Omental fat pad (tissue), 4 donors: ENCODE data around the gene NRXN2. TPM values are rescaled to one million over a fixed set of nuclear protein-coding genes. Genes with fewer than 3 reads are reported as not detected.

Experiments
- ATAC-seq: fragments of 150-250 bp; one replicate; pipeline ENCODE4 v1.9.1; 2016; ENCODE audit warnings: mild to moderate bottlenecking, moderate library complexity; ENCODE audit not compliant: low FRiP score
- DNase-seq: peaks from one replicate; pipeline ENCODE4 v3.0.0-alpha.2; 2019; ENCODE audit warnings: low spot score
- CTCF ChIP-seq, 3 donors: fragments of 450-650 bp; IDR thresholded peaks; one replicate each; pipeline ENCODE4 v1.5.1; 2016 to 2017; ENCODE audit warnings: antibody characterized with exemption in 3 of 3, mild to moderate bottlenecking in 3 of 3, moderate library complexity in 2 of 3
- total RNA-seq, 4 donors: library from RNA; depleted of rRNA; stranded (reverse); fragments of >200 nt; gene quantifications; one replicate each; pipeline ENCODE4 v1.1.0, GENCODE V29; 2016

NRXN2 gene
- total RNA-seq, 4 donors from 2014 or later, result 1.5 to 6.3 (median 3.4) TPM

GRCh38 chr11:64734811-64735724 is 12.1 kb upstream of the NRXN2 start:
- no peak for TF ChIP-seq CTCF (IDR thresholded peaks at IDR 0.05)
- DNase-seq (no peak), ATAC-seq (no peak)

DNA sequence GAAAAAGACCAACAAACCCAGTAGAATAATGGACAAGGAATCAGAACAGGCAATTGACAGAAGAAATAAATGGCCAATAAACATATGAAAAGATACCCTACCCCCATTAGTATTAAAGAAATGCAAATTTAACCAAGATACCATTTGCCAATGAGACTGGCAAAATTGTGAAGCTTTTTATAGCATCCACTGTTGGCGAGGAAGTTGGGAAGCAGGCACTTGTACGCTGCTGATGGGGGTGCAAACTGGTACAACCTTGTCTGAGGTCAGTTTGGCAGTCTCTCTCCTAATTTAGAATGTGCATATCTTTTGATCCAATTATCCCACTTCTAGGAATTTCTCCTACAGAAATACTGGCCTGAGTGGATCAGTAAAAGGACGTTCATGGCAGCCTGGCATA is 8.6 kb upstream of the NRXN2 start:
- ATAC-seq (no peak), DNase-seq (no peak)
- no peak for TF ChIP-seq CTCF (IDR thresholded peaks at IDR 0.05)

DNA sequence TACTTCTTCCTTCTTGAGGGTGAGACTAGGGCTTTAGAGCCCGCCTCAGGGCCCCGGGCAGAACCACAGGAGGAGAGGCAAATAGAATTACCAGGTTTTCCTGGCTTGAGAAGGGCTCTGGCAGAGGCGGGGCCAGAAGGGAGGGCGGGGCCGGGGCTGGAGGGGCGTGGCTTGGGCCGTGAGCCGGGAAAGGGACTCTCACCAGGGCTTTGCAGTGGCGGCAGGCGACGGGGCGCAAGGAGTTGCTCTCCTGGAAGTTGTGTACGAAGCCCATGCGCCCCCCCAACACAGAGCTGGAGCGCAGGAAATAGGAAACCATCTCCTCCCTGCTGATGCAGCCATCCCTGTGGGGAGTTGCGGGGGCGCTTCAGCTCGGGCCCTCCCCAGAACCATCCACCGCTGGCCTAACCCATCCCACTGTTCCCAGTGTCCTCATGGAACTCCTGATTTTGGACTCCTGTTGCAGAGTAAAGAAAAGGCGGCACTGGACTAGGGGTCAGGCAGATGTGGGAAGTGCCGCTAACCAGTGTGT is 6.9 kb upstream of the NRXN2 start:
- ATAC-seq (no peak), DNase-seq (no peak)
- no peak for TF ChIP-seq CTCF (IDR thresholded peaks at IDR 0.05)

GRCh38 chr11:64728757-64729365 is 5.9 kb upstream of the NRXN2 start:
- no peak for TF ChIP-seq CTCF (IDR thresholded peaks at IDR 0.05)
- no peak for DNase-seq
- no peak for ATAC-seq

DNA sequence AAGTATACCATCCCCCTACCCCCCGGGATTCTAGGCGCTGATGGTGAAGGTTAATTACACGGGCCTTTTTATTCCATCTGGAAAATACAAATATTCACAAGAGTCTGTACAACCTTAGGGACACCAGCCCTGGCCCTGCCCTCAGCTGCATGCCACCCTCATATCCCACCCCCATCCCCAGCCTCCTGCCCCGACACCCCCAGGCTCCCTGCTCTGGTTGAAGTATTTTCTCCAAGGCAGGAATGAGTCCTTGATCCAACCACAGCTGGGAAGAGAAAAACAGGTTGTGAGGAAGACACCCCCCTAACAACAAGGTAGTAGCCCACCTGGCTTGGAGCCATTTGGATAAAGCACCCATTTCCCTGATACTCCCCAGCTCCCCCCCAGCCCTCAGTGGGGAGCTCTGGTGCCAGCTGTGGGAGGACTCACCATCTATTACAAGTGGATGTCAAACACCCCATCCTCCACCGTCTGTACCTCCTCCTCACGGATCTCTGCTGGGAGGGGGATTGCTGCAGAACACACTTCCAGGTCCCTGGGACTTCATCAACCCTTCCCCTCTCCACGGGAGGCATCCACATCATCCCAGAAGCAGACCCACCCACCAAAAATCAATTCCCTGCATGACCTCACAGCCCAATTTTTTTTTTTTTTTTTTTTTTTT is 4.0 kb upstream of the NRXN2 start:
- TF ChIP-seq CTCF (IDR thresholded peaks at IDR 0.05), result no peak
- DNase-seq (no peak), ATAC-seq (no peak)

- DNase-seq (no peak), ATAC-seq (no peak)
Measured at GRCh38 chr11:64726211-64726641, 3.2 kb upstream of the NRXN2 start.

More at GRCh38 chr11:64726211-64726641, 3.2 kb upstream of the NRXN2 start:
- TF ChIP-seq CTCF (IDR thresholded peaks at IDR 0.05), result no peak
